ENCODE results near the gene STAT5B. TPM values are rescaled to one million over a fixed set of nuclear protein-coding genes. Genes with fewer than 3 reads are reported as not detected.

The STAT5B gene
- total and polyA plus RNA-seq, 2 of the 13 experiments (the other 11 are each of a cell fraction or from before 2014, with no cell fraction given) = 21.0 to 42.8 TPM

- no peak for TF ChIP-seq ZNF142 (CRISPR knock-in tag; IDR thresholded peaks at IDR 0.05)
- TF ChIP-seq ZSCAN5A (CRISPR knock-in tag; IDR thresholded peaks at IDR 0.05; ENCODE audit: borderline replicate concordance) = no peak
- no peak for TF ChIP-seq ZFAT (CRISPR knock-in tag; conservative IDR thresholded peaks at IDR 0.05)
- 0 out of 2 replicates have a peak, but pooled peaks have one; percentile 16 for TF ChIP-seq SP5 (CRISPR knock-in tag; IDR thresholded peaks at IDR 0.05; ENCODE audit: borderline replicate concordance, low read depth)
- no peak for TF ChIP-seq PRPF4 (IDR thresholded peaks at IDR 0.05; ENCODE audit: low read depth, low read length, poor library complexity, severe bottlenecking)
- TF ChIP-seq ZNF17 (CRISPR knock-in tag; IDR thresholded peaks at IDR 0.05) = no peak
- no peak for TF ChIP-seq NFE2 (CRISPR knock-in tag; IDR thresholded peaks at IDR 0.05)
- TF ChIP-seq HIC2 (CRISPR knock-in tag; IDR thresholded peaks at IDR 0.05; ENCODE audit: low read depth) = peak; percentile 32; the same call in 1 of the 2 replicates
- peak; percentile 52 for TF ChIP-seq NRL (CRISPR knock-in tag; IDR thresholded peaks at IDR 0.05; ENCODE audit: borderline replicate concordance)
- no peak for TF ChIP-seq SRSF1 (optimal IDR thresholded peaks at IDR 0.05; ENCODE audit: low read depth, low read length)
- 0 out of 2 replicates have a peak, but pooled peaks have one; percentile 21 for TF ChIP-seq DR1 (CRISPR knock-in tag; IDR thresholded peaks at IDR 0.05)
- no peak for TF ChIP-seq TEF (CRISPR knock-in tag; IDR thresholded peaks at IDR 0.05)
- TF ChIP-seq ZNF749 (CRISPR knock-in tag; IDR thresholded peaks at IDR 0.05; ENCODE audit: borderline replicate concordance) = no peak
- TF ChIP-seq MNT (IDR thresholded peaks at IDR 0.05) = no peak
- peak; percentile 65; the same call in 1 of the 2 replicates for TF ChIP-seq RFXAP (CRISPR knock-in tag; IDR thresholded peaks at IDR 0.05; ENCODE audit: borderline replicate concordance)
- no peak for TF ChIP-seq NR3C1 (CRISPR knock-in tag; IDR thresholded peaks at IDR 0.05)
- no peak for TF ChIP-seq TBP (CRISPR knock-in tag; IDR thresholded peaks at IDR 0.05)
Observed at GRCh38 chr17:42304187-42305030, 28.2 kb upstream of the STAT5B start (continued).
